HAP-1 (cell line): ENCODE data around the gene IQGAP3.

Experiments
- DNase-seq, 2 experiments: peaks; one replicate each; pipeline ENCODE4 v3.0.0-alpha.2; 2016 to 2020; ENCODE audit warnings: low spot score in 2 of 2
- H3K27me3 ChIP-seq: fragments of 250-450 bp; sonication (Bioruptor Pico); 2 replicates; pipeline ENCODE4 v1.5.1; 2020; ENCODE audit warnings: low read depth, mild to moderate bottlenecking, moderate library complexity
- H3K36me3 ChIP-seq: fragments of 250-450 bp; sonication (Bioruptor Pico); replicated peaks from 2 replicates; pipeline ENCODE4 v1.5.1; 2020; ENCODE audit warnings: mild to moderate bottlenecking
- H3K4me1 ChIP-seq: fragments of 250-450 bp; sonication (Bioruptor Pico); 2 replicates; pipeline ENCODE4 v1.5.1; 2020; ENCODE audit warnings: mild to moderate bottlenecking
- H3K4me3 ChIP-seq: fragments of 250-450 bp; sonication (Bioruptor Pico); 2 replicates; pipeline ENCODE4 v1.5.1; 2020; ENCODE audit warnings: mild to moderate bottlenecking, moderate library complexity
- H3K9me3 ChIP-seq: fragments of 250-450 bp; sonication (Bioruptor Pico); 2 replicates; pipeline ENCODE4 v1.5.1; 2020; ENCODE audit warnings: mild to moderate bottlenecking, moderate library complexity
- in situ Hi-C: fragments of 300-500 bp; cut with MboI; formaldehyde crosslinking; loops from 3 replicates; pipeline ENCODE4 v1.14.3; 2020; ENCODE audit warnings: low sequenced_read_pairs, inconsistent platforms, mixed read lengths

Gene IQGAP3

DNA sequence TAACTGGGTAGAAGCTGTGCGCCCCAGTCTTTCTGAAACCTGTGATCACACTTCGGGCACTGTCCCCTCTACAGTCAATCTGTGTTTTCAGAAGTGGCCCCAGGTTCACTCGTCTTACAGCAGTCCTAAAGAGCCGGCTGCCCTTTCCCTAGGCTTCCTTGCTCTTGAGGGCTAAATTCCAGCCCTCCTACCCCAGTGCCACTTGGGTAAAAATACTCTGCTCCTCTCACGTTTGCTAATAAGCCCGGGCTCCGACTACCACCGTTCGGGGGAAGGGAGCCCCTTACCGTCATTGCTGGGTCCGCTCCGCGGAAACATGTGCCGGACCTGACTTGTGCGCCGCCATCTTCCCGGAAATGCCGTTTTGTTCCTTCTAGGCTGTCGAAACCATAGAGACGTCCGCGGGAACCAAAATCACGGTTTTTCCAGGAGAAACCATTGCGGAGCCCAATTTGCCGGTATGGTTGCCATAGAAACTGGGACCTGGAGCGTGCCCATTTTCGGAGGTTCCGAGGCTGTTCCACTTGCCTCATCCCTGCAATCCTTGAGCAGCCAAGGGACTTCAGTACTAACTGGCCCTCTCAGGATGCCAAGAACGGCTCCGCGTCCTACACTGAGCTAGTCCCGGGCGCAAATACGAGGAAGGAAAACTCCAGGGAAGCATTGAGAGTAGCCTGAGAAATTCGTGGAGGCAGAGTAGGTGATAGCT, 28.9 kb upstream of the IQGAP3 start, which contains the start of gene GPATCH4:
Gene GPATCH4 (minus strand): TSS at position 358 of the 709 bp plus-strand sequence.
- H3K9me3 ChIP-seq, result no peaks in the 10 kb centered on the region
- H3K27me3 ChIP-seq, result no peaks in the 10 kb centered on the region
- peaks cover 32% of the 10 kb centered on the region for H3K36me3 ChIP-seq
- in situ Hi-C loops, result no loop called here
- H3K4me3 ChIP-seq, result peak within 1 kb of the TSS; percentile 71
- peak; percentile 84 to 90 for DNase-seq
- H3K4me1 ChIP-seq, result peaks cover 14% of the 10 kb centered on the region

DNA sequence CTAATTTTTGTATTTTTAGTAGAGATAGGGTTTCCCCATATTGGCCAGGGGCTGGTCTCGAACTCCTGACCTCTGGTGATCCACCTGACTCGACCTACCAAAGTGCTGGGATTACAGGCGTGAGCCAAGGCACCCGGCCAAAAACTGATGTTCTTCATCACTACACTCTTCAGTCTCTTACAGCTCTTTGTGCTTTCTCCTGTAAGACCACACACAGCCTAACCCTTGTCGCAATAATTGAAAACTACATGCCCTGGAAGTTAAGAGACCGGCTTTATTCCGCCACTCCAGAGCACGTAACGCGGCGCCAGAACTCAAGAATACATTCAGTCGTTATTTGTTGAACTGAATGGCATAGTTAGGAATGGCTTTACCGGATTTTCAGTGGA, 28.4 kb upstream of the IQGAP3 start:
- in situ Hi-C loops, result no loop called here
- H3K9me3 ChIP-seq, result no peaks in the 10 kb centered on the region
- H3K4me1 ChIP-seq, result peaks cover 14% of the 10 kb centered on the region
- H3K4me3 ChIP-seq, result peak overlapping the region; percentile 71
- H3K36me3 ChIP-seq, result peaks cover 38% of the 10 kb centered on the region
- no peak for DNase-seq
- no peaks in the 10 kb centered on the region for H3K27me3 ChIP-seq

DNA sequence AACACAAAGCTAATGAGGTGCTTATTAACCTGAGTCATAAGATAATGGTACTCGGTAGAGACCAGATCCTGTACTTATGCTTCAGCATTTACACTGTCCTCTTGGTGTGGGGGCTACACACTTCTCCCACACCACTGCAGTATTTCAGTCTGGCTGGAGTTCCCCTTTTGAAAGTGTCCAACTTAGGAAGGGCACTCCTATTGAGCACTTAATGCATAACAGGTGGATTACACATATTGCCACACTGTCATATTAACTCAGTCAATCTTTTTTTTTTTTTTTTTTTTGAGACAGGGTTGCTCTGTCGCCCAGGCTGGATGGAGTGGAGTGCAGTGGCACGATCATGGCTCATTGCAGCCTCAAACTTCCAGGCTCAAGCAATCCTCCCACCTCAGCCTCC, 27.4 kb upstream of the IQGAP3 start:
- DNase-seq, result no peak
- H3K9me3 ChIP-seq, result no peaks in the 10 kb centered on the region
- H3K36me3 ChIP-seq, result peaks cover 47% of the 10 kb centered on the region
- H3K27me3 ChIP-seq, result no peaks in the 10 kb centered on the region
- in situ Hi-C loops, result no loop called here
- no peak overlapping the region for H3K4me3 ChIP-seq
- peaks cover 14% of the 10 kb centered on the region for H3K4me1 ChIP-seq

DNA sequence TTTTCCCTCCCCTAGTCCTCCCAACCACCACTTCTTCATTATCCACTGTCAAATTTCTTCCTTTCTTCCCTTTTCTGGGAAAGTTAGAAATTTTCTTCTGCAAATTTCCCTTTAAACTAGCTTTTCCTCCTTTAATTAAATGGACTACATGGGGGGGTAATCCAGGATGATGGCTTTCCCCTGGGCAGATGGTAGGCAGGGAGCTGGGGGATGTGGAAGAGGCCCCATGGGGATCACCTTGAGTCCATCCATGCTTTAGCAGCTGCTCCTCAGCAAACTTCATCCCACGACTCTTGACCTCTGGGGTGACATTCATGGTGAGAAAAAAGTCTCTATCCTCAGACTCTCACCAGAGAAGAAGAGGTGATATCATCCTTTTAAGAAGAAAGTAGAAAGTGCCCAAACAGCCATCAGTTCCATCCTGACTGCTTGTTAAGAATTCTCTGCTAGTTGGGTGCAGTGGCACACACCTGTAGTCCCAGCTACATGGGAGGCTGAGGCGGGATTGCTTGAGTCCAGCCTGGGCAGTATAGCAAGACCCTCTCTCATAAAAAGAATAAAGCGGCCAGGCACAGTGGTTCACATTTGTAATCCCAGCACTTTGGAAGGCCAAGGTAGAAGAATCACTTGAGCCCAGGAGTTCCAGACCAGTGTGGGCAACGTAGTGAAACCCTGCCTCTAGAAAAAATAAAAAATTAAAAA, 26.5 kb upstream of the IQGAP3 start:
- Histone ChIP-seq H3K36me3 (peaks cover 56% of the 10 kb centered on the region), H3K9me3 (no peaks in the 10 kb centered on the region), H3K4me1 (peaks cover 14% of the 10 kb centered on the region), H3K27me3 (no peaks in the 10 kb centered on the region), H3K4me3 (no peak overlapping the region)
- in situ Hi-C loops, result no loop called here
- no peak for DNase-seq

DNA sequence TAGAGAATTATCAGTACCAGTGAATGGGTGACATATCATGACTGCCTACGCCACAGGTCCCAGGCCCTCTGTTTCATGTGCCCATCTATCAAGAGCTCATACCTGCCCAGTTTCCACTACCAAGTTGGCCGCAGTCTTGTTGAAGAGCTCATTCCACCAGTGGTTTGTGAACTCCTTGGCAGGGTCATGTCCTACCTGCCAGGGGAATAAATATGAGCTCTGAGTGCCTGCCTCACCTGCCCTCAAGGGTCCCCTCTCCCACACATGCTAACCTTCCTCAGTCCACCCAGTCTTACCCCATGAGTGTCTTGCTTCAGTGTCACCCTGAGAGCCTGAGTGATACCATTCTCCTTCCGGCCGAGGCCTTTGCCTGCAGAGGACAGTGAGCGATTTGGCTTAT, 25.8 kb upstream of the IQGAP3 start:
- Histone ChIP-seq H3K27me3 (no peaks in the 10 kb centered on the region), H3K9me3 (no peaks in the 10 kb centered on the region), H3K4me3 (no peak overlapping the region), H3K4me1 (peaks cover 14% of the 10 kb centered on the region), H3K36me3 (peaks cover 64% of the 10 kb centered on the region)
- in situ Hi-C loops, result no loop called here
- DNase-seq, result no peak

DNA sequence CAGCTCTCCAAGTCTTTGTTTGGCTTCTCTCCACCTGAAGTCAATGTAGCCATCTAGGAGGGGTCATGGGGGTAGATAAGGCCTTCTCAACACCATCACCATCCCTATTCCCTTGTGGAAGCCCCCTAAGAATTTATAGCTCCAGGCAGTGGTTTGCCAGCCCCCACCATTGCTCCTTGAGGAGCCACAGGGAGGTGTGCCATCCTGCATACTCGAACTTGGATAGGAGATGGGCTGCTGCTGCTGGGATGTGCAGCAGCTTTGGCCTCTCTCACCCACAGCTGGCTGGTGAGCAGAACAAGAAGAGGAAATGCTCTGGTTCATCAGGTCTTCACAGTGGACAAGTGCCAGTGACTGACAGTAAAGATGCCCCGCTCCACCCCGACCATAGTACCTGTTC, 24.1 kb upstream of the IQGAP3 start:
- no peaks in the 10 kb centered on the region for H3K27me3 ChIP-seq
- peaks cover 9% of the 10 kb centered on the region; the same call in 1 of the 2 replicates for H3K4me1 ChIP-seq
- in situ Hi-C loops, result no loop called here
- no peaks in the 10 kb centered on the region for H3K9me3 ChIP-seq
- no peak for DNase-seq
- no peak overlapping the region for H3K4me3 ChIP-seq
- H3K36me3 ChIP-seq, result peaks cover 71% of the 10 kb centered on the region

DNA sequence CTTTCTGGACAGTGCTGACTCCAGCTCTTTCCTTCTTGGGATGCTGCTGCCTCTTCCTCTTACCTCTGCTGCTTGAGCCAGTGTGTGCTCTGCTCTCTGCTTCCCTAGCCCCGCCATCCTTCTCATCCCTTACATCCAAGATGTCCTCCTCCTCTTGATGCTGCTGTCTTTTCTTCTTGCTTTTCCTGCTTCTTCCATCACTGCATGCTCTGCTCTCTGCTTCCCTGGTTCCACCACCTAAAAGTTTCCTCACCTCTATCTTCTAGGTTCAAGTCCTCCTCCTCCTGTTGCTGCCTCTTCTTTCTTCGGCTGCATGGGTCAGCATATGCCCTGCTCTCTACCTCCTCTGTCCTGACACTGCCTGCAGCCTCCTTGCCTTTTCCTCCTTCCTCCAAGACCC, 22.7 kb upstream of the IQGAP3 start:
- DNase-seq, result no peak
- in situ Hi-C loops, result no loop called here
- H3K36me3 ChIP-seq, result peaks cover 71% of the 10 kb centered on the region
- H3K4me1 ChIP-seq, result peaks cover 10% of the 10 kb centered on the region
- H3K27me3 ChIP-seq, result no peaks in the 10 kb centered on the region
- no peaks in the 10 kb centered on the region for H3K9me3 ChIP-seq
- no peak overlapping the region for H3K4me3 ChIP-seq

DNA sequence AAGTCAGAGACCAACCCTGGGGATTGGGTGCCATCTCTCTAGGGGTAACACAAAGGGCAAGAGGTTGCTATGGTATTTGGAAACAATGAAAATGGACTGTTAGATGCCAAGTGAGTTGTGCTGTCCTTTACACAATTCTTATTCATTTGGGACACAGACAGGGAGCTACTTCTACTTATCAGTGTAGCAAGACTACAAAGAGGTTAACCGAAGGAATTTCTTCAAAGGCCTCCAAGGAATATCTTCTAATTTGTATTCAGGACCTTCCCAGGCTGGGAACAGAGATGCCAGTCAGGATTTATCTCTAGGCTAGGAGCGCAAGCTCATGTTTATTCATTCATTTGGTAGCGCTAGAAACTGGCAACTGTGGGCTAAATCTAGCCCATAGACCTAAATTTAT, 21.8 kb upstream of the IQGAP3 start:
- Histone ChIP-seq H3K27me3 (no peaks in the 10 kb centered on the region), H3K4me1 (peaks cover 7% of the 10 kb centered on the region), H3K36me3 (peaks cover 67% of the 10 kb centered on the region), H3K9me3 (no peaks in the 10 kb centered on the region), H3K4me3 (no peak overlapping the region)
- DNase-seq, result no peak
- in situ Hi-C loops, result no loop called here

DNA sequence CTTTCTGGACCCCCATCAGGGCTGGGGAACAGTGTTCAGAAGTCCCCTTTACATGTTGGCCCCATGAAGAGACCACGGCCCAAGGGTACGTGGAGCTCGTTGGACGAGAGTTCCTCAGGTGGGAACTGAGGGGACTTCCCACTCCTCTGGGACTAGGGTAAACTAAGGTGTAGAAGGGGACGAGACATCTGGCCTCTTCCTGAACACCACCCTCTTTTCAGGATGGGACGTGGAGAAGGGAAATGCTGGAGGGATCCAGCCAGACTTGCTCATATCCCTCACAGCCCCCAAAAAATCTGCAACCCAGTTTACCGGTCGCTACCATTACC, 21.3 kb upstream of the IQGAP3 start:
- no peaks in the 10 kb centered on the region for H3K27me3 ChIP-seq
- H3K4me1 ChIP-seq, result peaks cover 7% of the 10 kb centered on the region
- H3K9me3 ChIP-seq, result no peaks in the 10 kb centered on the region
- in situ Hi-C loops, result no loop called here
- DNase-seq, result no peak
- H3K36me3 ChIP-seq, result peaks cover 62% of the 10 kb centered on the region
- H3K4me3 ChIP-seq, result no peak overlapping the region

DNA sequence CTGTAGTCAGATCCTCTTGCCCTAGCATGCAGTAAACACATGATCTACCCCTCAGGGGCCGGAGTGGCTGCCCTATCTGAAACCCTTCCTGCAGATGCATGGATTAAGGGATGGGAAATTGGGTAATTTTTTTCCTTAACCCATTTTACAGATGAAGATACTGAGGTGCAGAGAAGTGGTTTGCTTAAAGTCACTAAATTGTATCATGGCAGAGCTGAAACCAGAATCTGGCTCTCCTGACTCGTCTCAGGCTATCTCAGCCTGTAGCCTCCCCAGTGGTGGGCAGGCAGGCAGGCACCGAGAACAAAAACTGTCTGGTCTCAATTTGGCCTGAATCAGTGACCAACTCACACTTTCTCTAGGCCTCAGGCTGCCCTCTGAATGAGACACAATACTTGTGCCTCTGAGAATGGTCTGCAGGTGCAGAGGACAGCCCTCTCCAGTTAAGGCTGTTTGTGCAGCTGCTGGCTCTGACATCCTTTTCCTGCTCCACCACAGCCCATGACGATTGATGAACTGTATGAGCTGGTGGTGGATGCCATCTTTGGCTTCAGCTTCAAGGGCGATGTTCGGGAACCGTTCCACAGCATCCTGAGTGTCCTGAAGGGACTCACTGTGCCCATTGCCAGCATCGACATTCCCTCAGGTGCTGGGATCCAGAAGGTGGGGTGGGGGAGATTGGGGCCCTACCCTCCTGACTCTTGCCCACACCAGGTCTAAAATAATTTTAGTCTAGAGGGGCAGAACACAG, 20.7 kb upstream of the IQGAP3 start:
- peaks cover 57% of the 10 kb centered on the region for H3K36me3 ChIP-seq
- H3K4me3 ChIP-seq, result peak overlapping the region; percentile 84; the same call in 1 of the 2 replicates
- DNase-seq, result no peak
- in situ Hi-C loops, result no loop called here
- no peaks in the 10 kb centered on the region for H3K27me3 ChIP-seq
- peaks cover 7% of the 10 kb centered on the region for H3K4me1 ChIP-seq
- H3K9me3 ChIP-seq, result no peaks in the 10 kb centered on the region

DNA sequence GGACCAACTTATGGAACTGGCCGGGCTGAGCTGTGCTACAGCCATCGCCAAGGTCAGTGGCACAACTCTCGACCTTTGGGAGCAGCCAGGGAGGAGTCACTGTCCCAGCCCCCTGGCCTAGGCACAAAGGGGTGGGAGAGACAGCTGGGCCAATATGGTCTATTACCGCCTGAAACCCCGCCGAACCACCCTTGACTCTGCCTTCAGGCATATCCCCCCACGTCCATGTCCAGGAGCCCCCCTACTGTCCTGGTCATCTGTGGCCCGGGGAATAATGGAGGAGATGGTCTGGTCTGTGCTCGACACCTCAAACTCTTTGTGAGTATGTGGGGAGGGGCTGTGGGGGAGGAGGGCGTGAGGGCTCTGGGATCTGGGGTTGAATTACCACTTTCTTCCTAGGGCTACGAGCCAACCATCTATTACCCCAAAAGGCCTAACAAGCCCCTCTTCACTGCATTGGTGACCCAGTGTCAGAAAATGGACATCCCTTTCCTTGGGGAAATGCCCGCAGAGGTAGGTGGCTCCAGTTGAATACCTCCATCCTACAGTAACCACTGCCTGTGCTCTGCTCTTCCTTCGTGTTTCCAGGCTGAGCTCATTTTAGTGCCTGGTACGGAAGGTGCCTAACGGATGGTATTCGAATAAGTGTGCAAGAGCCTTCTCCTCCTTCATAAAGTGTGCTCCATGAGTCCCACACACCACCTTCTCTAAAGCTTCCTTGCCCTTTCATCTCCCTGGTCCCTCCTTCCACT, 20.0 kb upstream of the IQGAP3 start:
- Histone ChIP-seq H3K36me3 (peaks cover 50% of the 10 kb centered on the region), H3K27me3 (no peaks in the 10 kb centered on the region), H3K4me3 (peak overlapping the region; percentile 84), H3K4me1 (peaks cover 7% of the 10 kb centered on the region), H3K9me3 (no peaks in the 10 kb centered on the region)
- in situ Hi-C loops, result no loop called here
- peak in 1 of 2 experiments; percentile 40 for DNase-seq

DNA sequence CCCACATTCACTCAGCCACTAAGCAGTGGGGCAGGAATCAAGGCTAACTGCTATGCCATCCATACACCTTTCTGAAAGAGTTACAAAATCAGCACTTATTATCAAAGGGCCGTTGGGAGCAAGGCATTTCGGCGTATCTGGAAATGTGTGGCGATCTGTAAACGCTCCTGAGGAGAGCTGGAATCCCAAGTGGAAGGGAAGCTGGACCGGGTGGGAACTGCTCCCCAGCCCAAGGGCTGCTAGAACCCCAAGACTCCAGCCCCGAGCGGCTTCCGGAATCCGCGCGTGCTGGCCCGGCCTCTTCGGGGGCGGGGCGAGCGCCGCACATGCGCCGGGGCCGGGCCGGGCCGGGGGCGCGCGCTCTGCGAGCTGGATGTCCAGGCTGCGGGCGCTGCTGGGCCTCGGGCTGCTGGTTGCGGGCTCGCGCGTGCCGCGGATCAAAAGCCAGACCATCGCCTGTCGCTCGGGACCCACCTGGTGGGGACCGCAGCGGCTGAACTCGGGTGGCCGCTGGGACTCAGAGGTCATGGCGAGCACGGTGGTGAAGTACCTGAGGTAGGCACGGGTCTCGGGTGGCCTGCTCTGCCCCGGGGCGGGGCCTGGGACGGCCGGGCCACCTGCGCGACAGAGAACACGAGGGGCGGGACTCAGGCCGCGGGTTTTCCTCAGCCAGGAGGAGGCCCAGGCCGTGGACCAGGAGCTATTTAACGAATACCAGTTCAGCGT, 19.2 kb upstream of the IQGAP3 start, which contains the start of gene NAXE:
Gene NAXE (plus strand): TSS at position 345 of the 726 bp plus-strand sequence. CDS start 29 bp downstream, at position 374.
- DNase-seq, result peak; percentile 43 to 79
- Histone ChIP-seq H3K4me1 (peaks cover 7% of the 10 kb centered on the region), H3K27me3 (no peaks in the 10 kb centered on the region), H3K9me3 (no peaks in the 10 kb centered on the region), H3K4me3 (peak within 1 kb of the TSS; percentile 84), H3K36me3 (peaks cover 42% of the 10 kb centered on the region)
- in situ Hi-C loops, result no loop called here

DNA sequence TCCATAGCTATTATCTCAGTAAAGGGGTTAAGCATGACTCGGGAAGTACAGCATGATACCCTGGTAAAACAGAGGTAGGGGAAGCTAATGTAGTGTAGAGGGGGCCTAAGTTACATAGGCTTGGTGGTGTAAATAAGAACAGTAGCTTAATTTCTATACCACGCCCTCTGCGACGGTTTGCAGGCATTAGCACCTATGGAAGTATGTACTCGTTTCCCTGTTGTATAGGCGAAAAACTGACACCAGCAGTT, 18.7 kb upstream of the IQGAP3 start:
- in situ Hi-C loops, result no loop called here
- H3K36me3 ChIP-seq, result peaks cover 37% of the 10 kb centered on the region
- peaks cover 7% of the 10 kb centered on the region for H3K4me1 ChIP-seq
- no peaks in the 10 kb centered on the region for H3K9me3 ChIP-seq
- H3K4me3 ChIP-seq, result peak overlapping the region; percentile 84
- DNase-seq, result peak in 1 of 2 experiments; percentile 29
- no peaks in the 10 kb centered on the region for H3K27me3 ChIP-seq
